ENCODE measurements around the gene RSPRY1. TPM values are rescaled to one million over a fixed set of nuclear protein-coding genes. Genes with fewer than 3 reads are reported as not detected.

Gene RSPRY1
- total and polyA plus RNA-seq, 5 donors from 2014 or later, result 25.7 to 46.4 (median 31.7) TPM

GRCh38 chr16:57276596-57276995 is 90.5 kb downstream of the RSPRY1 start:
- H3K27me3 Mint-ChIP-seq, result peaks cover 34% of the 10 kb centered on the region
- no peak overlapping the region for H3K4me3 Mint-ChIP-seq
- H3K9me3 ChIP-seq (ENCODE audit: control insufficient read depth in 2 of 2, low read length in 2 of 2), result no peaks in the 10 kb centered on the region
- peaks cover 4 to 20% (median 6%) of the 10 kb centered on the region in 4 donors for H3K4me1 Mint-ChIP-seq
- H3K9me3 Mint-ChIP-seq, result no peaks in the 10 kb centered on the region
- H3K36me3 Mint-ChIP-seq, result no peaks in the 10 kb centered on the region
- ATAC-seq (ENCODE audit: low read depth in 2 of 2) (no peak), DNase-seq (no peak)
- H3K36me3 ChIP-seq (ENCODE audit: control insufficient read depth, insufficient read depth, low read length), result no peaks in the 10 kb centered on the region
- peaks cover 3% of the 10 kb centered on the region for H3K27me3 ChIP-seq (ENCODE audit: control insufficient read depth, insufficient read depth, low read length)
- no peak overlapping the region for H3K4me3 ChIP-seq (ENCODE audit: low read depth, low read length)
- no peak overlapping the region for H3K27ac Mint-ChIP-seq
- H3K4me1 ChIP-seq (ENCODE audit: control insufficient read depth, insufficient read depth, low read length, poor library complexity, severe bottlenecking), result no peaks in the 10 kb centered on the region
- no peak overlapping the region for H3K27ac ChIP-seq (ENCODE audit: insufficient read depth, low read length, poor library complexity, severe bottlenecking)

- Mint-ChIP-seq H3K27ac (peak overlapping the region in 1 of 3 donors; percentile 23), H3K9me3 (no peaks in the 10 kb centered on the region), H3K4me3 (peak overlapping the region in 1 of 4 donors; percentile 51), H3K27me3 (peaks cover 35% of the 10 kb centered on the region), H3K4me1 (peaks cover 4 to 20% (median 6%) of the 10 kb centered on the region in 4 donors), H3K36me3 (no peaks in the 10 kb centered on the region)
- peak; percentile 77 to 85 for ATAC-seq (ENCODE audit: low read depth in 2 of 2)
- H3K9me3 ChIP-seq (ENCODE audit: control insufficient read depth in 2 of 2, low read length in 2 of 2), result no peaks in the 10 kb centered on the region
- peak in 2 of 3 donors; percentile 32 to 73 for DNase-seq
- H3K4me1 ChIP-seq (ENCODE audit: control insufficient read depth, insufficient read depth, low read length, poor library complexity, severe bottlenecking), result no peaks in the 10 kb centered on the region
- H3K36me3 ChIP-seq (ENCODE audit: control insufficient read depth, insufficient read depth, low read length), result no peaks in the 10 kb centered on the region
- peaks cover 3% of the 10 kb centered on the region for H3K27me3 ChIP-seq (ENCODE audit: control insufficient read depth, insufficient read depth, low read length)
- no peak overlapping the region for H3K27ac ChIP-seq (ENCODE audit: insufficient read depth, low read length, poor library complexity, severe bottlenecking)
- H3K4me3 ChIP-seq (ENCODE audit: low read depth, low read length), result no peak overlapping the region
Measured at GRCh38 chr16:57277586-57277985, 91.5 kb downstream of the RSPRY1 start.

GRCh38 chr16:57278494-57278893 is 92.4 kb downstream of the RSPRY1 start:
- H3K36me3 ChIP-seq (ENCODE audit: control insufficient read depth, insufficient read depth, low read length), result no peaks in the 10 kb centered on the region
- H3K9me3 ChIP-seq (ENCODE audit: control insufficient read depth in 2 of 2, low read length in 2 of 2), result no peaks in the 10 kb centered on the region
- ATAC-seq (ENCODE audit: low read depth in 2 of 2), result no peak
- no peak for DNase-seq
- Mint-ChIP-seq H3K4me3 (peak overlapping the region in 1 of 4 donors; percentile 43), H3K27ac (no peak overlapping the region), H3K9me3 (no peaks in the 10 kb centered on the region), H3K27me3 (peaks cover 44% of the 10 kb centered on the region), H3K36me3 (no peaks in the 10 kb centered on the region), H3K4me1 (peaks cover 4 to 20% (median 6%) of the 10 kb centered on the region in 4 donors)
- H3K27me3 ChIP-seq (ENCODE audit: control insufficient read depth, insufficient read depth, low read length), result peaks cover 3% of the 10 kb centered on the region
- H3K4me3 ChIP-seq (ENCODE audit: low read depth, low read length), result no peak overlapping the region
- H3K27ac ChIP-seq (ENCODE audit: insufficient read depth, low read length, poor library complexity, severe bottlenecking), result no peak overlapping the region
- H3K4me1 ChIP-seq (ENCODE audit: control insufficient read depth, insufficient read depth, low read length, poor library complexity, severe bottlenecking), result no peaks in the 10 kb centered on the region

- H3K4me3 ChIP-seq (ENCODE audit: low read depth, low read length), result no peak overlapping the region
- Mint-ChIP-seq H3K9me3 (no peaks in the 10 kb centered on the region), H3K36me3 (no peaks in the 10 kb centered on the region), H3K27ac (no peak overlapping the region), H3K4me3 (no peak overlapping the region), H3K27me3 (peaks cover 53% of the 10 kb centered on the region), H3K4me1 (peaks cover 4 to 27% (median 8%) of the 10 kb centered on the region in 4 donors)
- ATAC-seq (ENCODE audit: low read depth in 2 of 2) (no peak), DNase-seq (no peak)
- H3K36me3 ChIP-seq (ENCODE audit: control insufficient read depth, insufficient read depth, low read length), result no peaks in the 10 kb centered on the region
- peaks cover 3% of the 10 kb centered on the region for H3K27me3 ChIP-seq (ENCODE audit: control insufficient read depth, insufficient read depth, low read length)
- H3K9me3 ChIP-seq (ENCODE audit: control insufficient read depth in 2 of 2, low read length in 2 of 2), result no peaks in the 10 kb centered on the region
- peaks cover 12% of the 10 kb centered on the region for H3K4me1 ChIP-seq (ENCODE audit: control insufficient read depth, insufficient read depth, low read length, poor library complexity, severe bottlenecking)
- H3K27ac ChIP-seq (ENCODE audit: insufficient read depth, low read length, poor library complexity, severe bottlenecking), result no peak overlapping the region
Measured at GRCh38 chr16:57279780-57280638, 93.9 kb downstream of the RSPRY1 start.

GRCh38 chr16:57281791-57282190 is 95.7 kb downstream of the RSPRY1 start:
- no peaks in the 10 kb centered on the region for H3K36me3 ChIP-seq (ENCODE audit: control insufficient read depth, insufficient read depth, low read length)
- peaks cover 15% of the 10 kb centered on the region for H3K4me1 ChIP-seq (ENCODE audit: control insufficient read depth, insufficient read depth, low read length, poor library complexity, severe bottlenecking)
- H3K27me3 ChIP-seq (ENCODE audit: control insufficient read depth, insufficient read depth, low read length), result peaks cover 8% of the 10 kb centered on the region
- Mint-ChIP-seq H3K27me3 (peaks cover 68% of the 10 kb centered on the region), H3K36me3 (no peaks in the 10 kb centered on the region), H3K4me3 (no peak overlapping the region), H3K4me1 (peaks cover 2 to 26% (median 8%) of the 10 kb centered on the region in 4 donors), H3K9me3 (no peaks in the 10 kb centered on the region), H3K27ac (no peak overlapping the region)
- no peak overlapping the region for H3K27ac ChIP-seq (ENCODE audit: insufficient read depth, low read length, poor library complexity, severe bottlenecking)
- no peak overlapping the region for H3K4me3 ChIP-seq (ENCODE audit: low read depth, low read length)
- DNase-seq, result no peak
- H3K9me3 ChIP-seq (ENCODE audit: control insufficient read depth in 2 of 2, low read length in 2 of 2), result no peaks in the 10 kb centered on the region
- no peak for ATAC-seq (ENCODE audit: low read depth in 2 of 2)

GRCh38 chr16:57282510-57283213 is 96.5 kb downstream of the RSPRY1 start:
- ATAC-seq (ENCODE audit: low read depth in 2 of 2) (no peak), DNase-seq (no peak)
- H3K27ac ChIP-seq (ENCODE audit: insufficient read depth, low read length, poor library complexity, severe bottlenecking), result no peak overlapping the region
- no peak overlapping the region for H3K4me3 ChIP-seq (ENCODE audit: low read depth, low read length)
- no peaks in the 10 kb centered on the region for H3K36me3 ChIP-seq (ENCODE audit: control insufficient read depth, insufficient read depth, low read length)
- peaks cover 15% of the 10 kb centered on the region for H3K4me1 ChIP-seq (ENCODE audit: control insufficient read depth, insufficient read depth, low read length, poor library complexity, severe bottlenecking)
- H3K36me3 Mint-ChIP-seq, result no peaks in the 10 kb centered on the region
- H3K27me3 ChIP-seq (ENCODE audit: control insufficient read depth, insufficient read depth, low read length), result peaks cover 8% of the 10 kb centered on the region
- no peak overlapping the region for H3K27ac Mint-ChIP-seq
- H3K4me1 Mint-ChIP-seq, result peaks cover 0 to 18% (median 6%) of the 10 kb centered on the region in 4 donors
- H3K9me3 ChIP-seq (ENCODE audit: control insufficient read depth in 2 of 2, low read length in 2 of 2), result no peaks in the 10 kb centered on the region
- peaks cover 73% of the 10 kb centered on the region for H3K27me3 Mint-ChIP-seq
- no peaks in the 10 kb centered on the region for H3K9me3 Mint-ChIP-seq
- peak overlapping the region in 2 of 4 donors; percentile 19 to 54 for H3K4me3 Mint-ChIP-seq

GRCh38 chr16:57283214-57283958 is 97.3 kb downstream of the RSPRY1 start:
- peak overlapping the region; percentile 58 to 77 (median 70) for H3K4me3 Mint-ChIP-seq
- H3K4me1 Mint-ChIP-seq, result peaks cover 0 to 11% (median 2%) of the 10 kb centered on the region in 4 donors
- ATAC-seq (ENCODE audit: low read depth in 2 of 2) (no peak), DNase-seq (no peak)
- H3K27ac Mint-ChIP-seq, result no peak overlapping the region
- no peak overlapping the region for H3K4me3 ChIP-seq (ENCODE audit: low read depth, low read length)
- H3K27ac ChIP-seq (ENCODE audit: insufficient read depth, low read length, poor library complexity, severe bottlenecking), result no peak overlapping the region
- H3K9me3 Mint-ChIP-seq, result peaks cover 0 to 3% (median 0%) of the 10 kb centered on the region in 7 donors
- no peaks in the 10 kb centered on the region for H3K36me3 ChIP-seq (ENCODE audit: control insufficient read depth, insufficient read depth, low read length)
- peaks cover 15% of the 10 kb centered on the region for H3K4me1 ChIP-seq (ENCODE audit: control insufficient read depth, insufficient read depth, low read length, poor library complexity, severe bottlenecking)
- peaks cover 70% of the 10 kb centered on the region for H3K27me3 Mint-ChIP-seq
- no peaks in the 10 kb centered on the region for H3K36me3 Mint-ChIP-seq
- H3K9me3 ChIP-seq (ENCODE audit: control insufficient read depth in 2 of 2, low read length in 2 of 2), result no peaks in the 10 kb centered on the region
- H3K27me3 ChIP-seq (ENCODE audit: control insufficient read depth, insufficient read depth, low read length), result peaks cover 8% of the 10 kb centered on the region

All from CD4-positive, CD25-positive, alpha-beta regulatory T cell (primary cell).